Measurements from ENCODE around the gene NOCT.
"Not testable (repeated sequence)": the region's sequence is repeated elsewhere in the genome, so short reads cannot be mapped to it uniquely, and the experiment has no call there.

The NOCT gene

DNA sequence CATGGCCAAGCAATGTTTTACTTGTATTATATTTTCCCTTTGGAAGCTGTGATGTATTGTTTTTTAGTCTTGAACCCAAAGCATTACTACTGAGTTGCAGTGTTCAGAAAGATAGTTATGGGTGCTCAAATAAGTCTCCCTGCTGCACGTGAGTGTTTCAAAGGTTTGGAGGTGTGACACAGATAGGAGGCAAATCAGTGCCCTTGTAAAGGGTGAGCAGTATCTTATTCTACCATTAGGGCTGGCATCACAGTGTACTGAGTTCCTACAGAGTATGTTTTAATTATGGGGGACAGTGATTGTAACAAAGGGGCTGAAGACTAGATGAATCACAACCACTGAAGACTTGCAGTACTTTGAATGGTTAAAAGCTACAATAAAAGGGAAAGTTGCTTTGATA, 38.3 kb downstream of the NOCT start:
- DNase-seq = no peak

DNA sequence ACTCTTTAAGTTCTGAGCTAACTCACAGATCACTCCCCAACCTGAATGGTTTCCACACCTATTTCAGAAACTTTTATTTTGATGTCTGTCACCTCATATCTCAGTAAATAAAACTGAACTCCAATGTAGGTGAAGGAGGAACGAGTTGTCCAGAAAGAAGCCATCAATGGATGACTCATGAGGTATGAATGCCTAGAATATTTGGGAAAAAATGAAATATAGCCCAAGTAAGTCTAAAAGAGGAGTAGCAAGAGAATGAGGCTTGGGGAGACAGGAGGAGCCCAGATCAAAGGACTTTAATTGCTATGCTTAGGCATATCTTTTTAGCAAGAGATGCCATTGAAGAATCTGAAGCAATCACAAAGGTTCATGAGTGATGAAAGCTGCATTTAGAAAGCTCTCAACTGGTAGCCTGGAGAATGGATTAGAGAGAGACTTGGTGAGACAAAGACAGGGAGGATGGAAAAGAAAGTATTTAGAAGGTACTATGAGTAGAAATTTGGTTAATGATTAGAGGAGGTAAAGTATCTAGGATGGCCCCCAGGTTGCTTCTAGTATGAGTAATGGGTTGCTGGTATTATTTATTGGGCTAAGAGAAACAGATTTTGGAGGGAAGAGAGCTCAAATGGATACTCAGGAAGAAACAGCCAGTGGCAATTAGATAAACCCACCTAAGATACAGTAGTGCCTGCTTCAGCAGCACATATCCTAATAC, 39.4 kb downstream of the NOCT start:
- DNase-seq = no peak

DNA sequence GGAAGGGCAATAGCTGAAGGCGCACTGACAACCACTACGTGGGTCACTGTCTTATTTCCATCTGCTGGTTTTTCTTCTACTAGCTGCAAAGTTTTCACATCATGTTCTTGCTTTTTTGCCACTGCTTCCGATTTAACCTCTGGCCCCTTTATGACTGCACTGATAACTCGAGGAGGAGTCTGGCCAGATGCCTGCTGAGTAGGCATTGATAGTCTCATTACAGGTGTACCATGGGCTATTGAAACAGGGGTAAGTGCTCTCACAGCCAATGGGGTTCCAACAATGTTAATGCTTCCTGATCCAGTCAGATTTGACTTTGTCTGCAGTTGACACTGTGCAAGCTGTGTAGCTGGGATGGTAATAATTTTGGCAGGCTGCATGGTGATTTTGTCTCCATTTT, 43.4 kb downstream of the NOCT start:
- not testable (repeated sequence) for DNase-seq

DNA sequence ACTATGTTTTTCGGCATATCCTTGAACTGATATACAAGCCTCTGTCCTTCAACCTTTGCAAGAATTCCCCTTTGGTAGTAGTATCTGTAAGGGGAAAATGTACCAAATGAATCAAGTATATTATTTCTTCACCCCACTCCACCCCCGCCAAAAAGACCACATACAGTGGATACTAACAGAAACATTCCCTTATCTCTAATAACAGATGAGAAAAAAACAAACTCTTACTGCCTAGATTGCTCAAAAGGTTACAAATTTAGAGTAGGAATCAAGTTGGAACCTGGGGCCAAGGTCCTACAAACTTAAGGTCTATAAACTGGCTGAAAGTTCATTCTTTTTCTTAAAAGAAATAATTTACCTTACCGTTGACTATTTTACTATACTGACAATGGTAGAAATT, 45.0 kb downstream of the NOCT start:
- no peak for DNase-seq

DNA sequence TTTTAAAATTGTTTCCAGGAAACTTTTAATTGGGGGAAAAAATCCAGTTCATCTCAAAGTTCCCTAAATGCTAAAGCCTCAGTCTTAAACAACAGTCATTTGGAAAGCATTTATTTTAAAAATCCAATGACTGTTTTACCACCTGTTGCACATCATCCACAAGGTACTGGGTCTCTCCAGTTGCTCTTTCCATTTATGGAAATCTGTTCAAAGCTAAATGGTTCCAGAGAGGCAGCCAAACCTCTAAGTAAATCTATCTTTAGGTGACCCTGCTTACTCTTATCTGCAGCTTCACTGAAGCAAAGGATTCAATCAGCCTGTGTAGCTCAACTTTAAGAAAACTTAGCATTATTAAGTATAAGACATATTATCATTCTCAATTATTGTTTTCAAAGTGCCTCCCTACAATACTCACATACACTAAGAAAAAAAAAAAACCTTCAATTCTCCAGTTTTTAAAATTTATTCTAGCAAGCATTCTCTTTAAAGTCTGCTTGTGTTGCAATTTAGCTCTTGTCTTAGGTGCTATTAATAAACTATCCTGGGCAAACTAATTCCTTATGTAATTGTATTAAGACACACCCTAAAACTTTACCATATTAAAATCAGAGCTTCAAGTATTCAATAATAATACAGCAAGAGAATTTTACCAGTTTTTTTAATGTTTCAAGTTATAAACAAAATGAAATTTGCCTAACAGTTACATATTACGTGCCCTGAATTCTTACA, 60.6 kb downstream of the NOCT start:
- DNase-seq = no peak

DNA sequence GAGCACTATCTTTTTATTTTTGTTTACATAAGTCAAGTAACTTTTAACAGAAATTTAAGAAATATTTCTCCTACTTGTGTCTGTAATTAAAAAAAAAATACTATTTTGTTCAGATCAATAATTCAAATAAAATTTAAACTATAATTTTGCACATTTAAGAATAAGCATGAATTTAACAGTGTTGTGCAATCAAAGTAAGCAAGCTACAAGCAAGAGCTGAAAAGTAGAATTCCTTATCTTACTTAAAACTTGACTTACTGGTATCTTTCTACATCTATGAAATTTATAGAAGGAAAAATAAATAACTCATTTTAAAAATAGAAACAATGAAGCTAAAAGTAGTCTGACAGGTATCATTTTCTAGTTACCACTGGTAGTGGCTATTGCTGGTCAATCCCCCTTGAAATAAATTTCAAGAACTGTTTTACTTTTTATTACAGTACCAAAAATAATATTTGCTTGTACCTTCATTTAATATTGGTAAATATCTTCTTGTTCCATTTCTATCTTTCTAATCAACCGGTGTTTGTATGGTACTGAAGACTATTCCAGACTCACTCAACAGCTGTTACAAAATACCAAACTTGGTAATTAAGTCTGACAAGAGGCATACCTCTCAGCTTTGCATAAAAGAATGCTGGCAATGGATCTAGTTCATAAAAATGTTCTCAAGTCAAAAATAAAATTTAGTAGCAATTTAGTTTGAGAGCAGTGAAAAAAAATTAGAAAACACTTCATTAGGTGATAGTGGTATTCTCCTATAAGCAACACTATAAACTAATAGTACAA, 62.2 kb downstream of the NOCT start:
- DNase-seq = no peak

DNA sequence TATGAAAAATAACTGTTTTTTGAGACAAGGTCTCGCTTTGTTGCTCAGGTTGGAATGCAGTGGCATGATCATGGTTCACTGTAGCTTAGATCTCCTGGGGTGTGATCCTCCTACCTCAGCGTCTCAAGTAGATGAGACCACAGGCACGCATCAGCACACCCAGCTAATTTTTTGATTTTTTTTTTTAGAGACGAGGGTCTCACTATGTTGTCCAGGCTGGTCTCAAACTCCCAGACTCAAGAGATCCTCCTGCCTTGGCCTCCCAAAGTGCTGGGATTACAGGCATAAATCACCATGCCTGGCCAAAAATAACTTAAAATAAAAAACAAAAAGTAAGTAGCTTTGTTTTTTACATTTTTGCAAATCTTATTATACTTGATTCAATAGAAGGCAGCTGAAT, 63.3 kb downstream of the NOCT start:
- DNase-seq = no peak

DNA sequence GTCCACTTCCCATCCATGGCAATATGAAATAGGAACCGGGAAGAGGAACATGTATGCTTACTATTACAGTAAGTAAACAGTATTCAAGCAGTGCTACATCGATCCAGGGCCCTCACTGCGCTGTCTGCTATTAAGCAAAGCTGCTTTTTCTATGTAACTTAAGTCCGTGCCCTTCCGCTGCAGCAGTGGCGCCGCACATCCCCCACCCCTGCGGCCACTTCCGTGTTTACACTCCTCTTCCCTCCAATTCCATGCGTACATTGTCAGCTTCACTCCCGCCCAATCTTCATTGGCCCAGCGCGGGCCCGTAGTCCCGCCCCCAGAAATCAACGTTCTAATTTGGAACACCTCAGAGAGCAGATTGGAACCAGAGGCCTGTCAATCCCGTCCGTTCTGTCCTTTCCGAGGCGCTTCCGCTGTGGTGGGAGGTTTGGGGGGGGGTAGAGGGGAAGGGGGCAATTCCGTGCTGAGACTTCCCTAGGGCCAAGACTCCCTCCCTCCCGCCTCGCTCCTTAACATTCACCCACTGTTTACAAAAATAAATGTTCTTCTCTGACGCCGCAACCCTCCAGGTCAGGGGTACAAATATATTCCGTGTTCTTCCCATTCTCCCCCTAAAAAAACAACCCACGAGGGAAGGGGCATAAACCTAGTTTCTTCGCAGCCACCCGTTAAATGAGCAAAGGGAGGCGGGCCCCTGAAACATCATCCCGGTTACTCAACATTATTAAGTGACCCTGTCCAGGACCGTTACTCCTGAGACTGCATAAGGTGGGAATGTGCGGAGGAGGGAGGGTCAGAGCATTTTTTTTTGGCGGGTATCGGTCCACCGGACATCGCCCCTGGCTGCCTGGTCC, 67.4 kb downstream of the NOCT start:
- peak; percentile 86 for DNase-seq

DNA sequence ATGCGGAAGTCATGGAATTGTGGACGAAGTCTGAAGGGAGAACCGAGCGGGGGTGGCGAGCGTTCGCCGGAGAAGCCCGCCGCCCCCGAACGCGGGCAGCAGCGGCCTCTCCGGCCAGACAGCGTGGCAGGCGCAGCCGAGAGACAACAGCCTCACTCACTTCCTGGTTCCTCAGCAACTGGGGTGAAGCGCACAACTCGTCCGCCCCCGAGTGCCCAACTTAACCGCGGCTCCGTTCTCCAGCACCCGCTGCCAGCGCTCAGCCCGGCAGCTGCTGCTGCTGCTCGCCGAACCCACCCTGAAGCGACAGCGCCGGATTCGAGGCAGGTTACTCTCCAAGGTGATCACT, 68.0 kb downstream of the NOCT start:
- peak; percentile 69 for DNase-seq

DNA sequence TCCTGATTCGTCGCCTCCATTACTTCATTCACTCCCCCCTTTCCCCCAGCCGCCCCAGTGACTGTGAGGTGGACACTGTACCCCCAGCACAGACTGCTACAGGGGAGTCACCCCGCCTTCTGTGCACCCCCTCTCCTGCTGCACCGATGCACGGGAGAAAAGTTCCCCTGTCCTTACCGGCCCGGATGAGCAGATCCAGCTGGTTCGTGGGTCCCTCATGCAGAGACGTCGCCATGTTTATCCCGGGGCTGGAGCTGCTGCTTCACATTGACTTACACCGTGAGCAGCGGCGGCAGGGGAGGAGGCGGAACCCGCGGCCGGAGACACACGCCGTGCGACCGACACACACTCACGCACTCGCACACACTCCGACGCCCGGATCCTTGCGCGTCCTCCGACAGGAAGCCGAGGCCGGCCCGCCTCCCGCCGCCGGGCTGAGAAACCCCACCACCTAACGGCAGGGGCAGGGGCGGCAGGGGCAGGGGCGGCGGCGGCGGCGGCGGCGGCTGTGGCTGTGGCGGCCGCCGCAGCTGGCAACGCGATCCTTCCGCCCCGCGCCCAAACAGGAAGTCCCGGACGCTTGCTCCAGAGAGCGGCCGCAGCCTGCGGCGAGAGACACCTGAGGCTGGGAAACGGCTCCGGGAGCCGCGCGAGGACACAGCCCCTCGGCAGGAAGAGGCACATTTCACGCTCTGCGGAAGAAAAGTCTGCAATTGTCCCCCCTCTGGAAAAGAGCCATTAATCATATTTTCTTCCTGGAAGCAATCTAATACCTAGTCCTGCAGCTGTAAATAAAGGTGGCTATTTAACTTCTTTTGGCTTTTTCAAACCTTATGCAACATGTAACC, 68.6 kb downstream of the NOCT start:
- peak; percentile 89 for DNase-seq

DNA sequence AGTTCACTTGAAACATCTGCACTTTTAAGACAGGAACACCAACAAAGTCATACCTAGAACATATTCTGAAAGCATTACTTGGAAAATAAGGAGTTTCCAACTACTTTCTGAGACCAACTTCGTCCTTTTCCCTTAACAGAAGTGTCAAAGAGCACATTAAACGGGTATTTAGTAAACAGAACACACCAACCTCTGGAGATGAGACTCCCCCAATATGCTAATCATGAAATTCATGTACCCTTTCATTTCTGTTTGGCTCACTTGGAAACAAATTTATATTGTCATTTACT, 69.2 kb downstream of the NOCT start:
- DNase-seq = no peak

DNA sequence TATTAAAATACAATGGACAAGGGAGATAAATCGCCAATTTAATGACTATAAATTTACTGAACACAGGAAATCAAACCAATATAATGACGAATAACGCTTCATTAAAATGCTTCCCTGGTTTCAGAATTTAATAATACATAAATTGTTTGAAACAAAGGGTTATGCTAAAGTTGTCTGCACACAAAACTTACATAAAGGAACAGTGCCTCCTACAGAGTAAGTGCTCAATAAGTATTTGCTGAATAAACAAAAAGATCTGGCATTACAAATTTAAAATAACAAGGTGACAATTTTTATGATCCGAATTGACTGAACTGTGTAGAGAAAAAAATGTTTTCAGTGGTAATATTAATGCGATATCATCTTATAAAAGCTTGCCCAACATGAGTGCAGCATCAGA, 69.6 kb downstream of the NOCT start:
- no peak for DNase-seq

DNA sequence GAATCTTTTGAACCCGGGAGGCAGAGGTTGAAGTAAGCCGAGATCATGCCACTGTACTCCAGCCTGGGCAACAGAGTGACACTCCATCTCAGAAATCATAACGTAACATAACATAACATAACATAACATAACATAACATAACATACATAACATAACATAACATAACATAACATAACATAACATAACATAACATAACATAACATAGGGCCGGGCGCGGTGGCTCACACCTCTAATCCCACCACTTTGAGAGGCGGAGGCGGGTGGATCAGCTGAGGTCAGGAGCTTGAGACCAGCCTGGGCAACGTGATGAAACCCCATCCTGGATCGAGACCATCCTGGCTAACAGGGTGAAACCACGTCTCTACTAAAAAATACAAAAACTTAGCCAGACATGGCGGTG, 76.7 kb downstream of the NOCT start:
- no peak for DNase-seq

Data from activated naive CD4-positive, alpha-beta T cell treated with anti-CD3 and anti-CD28 coated beads, Interleukin-2, amount 50 U/mL, for 16 hours (primary cell).